GM19193 (cell line): ENCODE data around the gene TMEM259.

ENCODE experiments used
- POLR2A ChIP-seq: IDR thresholded peaks from 4 replicates; pipeline ENCODE4 v1.6.1; 2011; ENCODE audit not compliant: insufficient read depth, insufficient read length; ENCODE audit errors: extremely low read depth

TMEM259 gene

DNA sequence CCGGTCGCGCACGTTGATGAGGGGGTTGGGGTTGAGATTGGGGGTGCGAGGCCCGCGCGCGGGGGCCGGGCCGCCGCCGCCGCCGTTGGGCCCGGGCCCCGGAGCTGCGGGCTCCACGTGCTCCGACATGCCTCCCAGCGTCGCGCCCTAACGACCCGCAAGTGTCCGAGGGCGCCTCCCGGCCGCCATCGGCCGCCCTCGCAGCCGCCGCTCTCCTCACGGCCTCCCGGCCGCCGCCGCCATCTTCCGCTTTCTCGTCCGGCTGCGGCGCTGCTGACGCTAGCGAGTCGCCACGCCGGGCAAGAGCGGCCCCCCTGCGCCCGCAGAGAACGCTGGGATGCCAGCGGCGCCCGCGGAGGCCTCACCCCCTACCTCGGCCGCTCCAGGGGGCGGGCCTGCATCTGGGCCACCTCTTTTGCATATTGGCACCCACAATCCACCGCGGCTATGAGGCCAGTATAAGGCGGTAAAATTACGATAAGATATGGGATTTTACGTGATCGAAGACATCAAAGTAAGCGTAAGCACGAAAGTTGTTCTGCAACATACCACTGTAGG, at the start of gene TMEM259:
Gene TMEM259, minus strand, starts transcription at position 256 of the 558 bp plus-strand sequence. Its CDS starts 127 bp downstream, at position 129.
- peak; percentile 80 for TF ChIP-seq POLR2A

DNA sequence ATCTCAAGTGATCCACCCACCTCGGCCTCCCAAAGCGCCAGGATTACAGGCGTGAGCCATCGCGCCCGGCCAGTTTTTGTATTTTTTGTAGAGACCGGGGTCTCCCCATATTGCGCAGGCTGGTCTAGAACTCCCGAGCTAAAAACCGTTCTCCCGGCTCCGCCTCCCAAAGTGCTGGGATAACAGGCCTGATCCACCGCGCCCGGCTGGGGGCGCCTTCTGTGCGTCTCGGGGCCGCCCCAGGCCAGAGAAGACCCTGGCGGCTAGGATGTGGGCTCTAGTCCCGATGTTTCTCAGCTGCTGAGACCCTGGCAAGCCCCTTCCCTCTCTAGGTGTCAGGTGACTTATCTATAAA, 49.6 kb upstream of the TMEM259 start:
- no peak for TF ChIP-seq POLR2A

DNA sequence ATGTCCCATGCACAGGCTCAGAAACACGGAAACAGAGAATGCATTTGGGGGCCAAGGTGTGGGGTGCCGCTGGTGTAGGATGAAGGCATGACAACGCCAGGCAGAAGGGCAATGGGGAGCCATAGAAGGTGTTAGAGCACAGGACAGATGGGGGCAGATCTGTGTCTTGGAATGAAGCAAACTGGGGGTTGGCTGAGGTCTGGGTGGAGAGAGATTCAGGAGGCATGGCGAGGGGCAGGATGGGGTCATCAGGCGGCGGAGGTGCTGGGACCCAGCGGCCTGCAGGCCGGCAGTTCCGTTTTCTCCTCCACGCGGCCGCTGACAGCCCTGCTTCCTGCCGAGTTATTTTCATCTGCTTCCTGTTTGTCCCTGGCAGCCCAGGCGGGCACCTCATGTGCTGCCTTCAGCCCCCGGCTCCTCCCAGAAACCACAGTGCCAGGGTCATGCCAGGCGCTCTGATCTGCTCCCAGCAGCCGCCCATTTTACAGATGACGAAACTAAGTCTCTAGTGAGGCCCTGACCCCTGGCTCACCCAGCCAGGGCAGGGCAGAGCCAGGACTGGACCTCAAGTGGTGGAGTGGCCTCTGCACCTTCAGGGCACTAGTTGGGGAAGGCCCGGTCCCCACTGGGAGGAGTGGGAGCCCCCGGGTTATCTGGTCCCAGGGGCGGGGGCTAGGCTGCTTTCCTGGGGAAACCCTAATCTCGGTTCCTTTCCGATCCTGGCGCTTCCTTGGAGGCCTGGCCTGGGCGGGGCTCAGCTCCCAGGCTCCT, 48.3 kb upstream of the TMEM259 start:
- no peak for TF ChIP-seq POLR2A

DNA sequence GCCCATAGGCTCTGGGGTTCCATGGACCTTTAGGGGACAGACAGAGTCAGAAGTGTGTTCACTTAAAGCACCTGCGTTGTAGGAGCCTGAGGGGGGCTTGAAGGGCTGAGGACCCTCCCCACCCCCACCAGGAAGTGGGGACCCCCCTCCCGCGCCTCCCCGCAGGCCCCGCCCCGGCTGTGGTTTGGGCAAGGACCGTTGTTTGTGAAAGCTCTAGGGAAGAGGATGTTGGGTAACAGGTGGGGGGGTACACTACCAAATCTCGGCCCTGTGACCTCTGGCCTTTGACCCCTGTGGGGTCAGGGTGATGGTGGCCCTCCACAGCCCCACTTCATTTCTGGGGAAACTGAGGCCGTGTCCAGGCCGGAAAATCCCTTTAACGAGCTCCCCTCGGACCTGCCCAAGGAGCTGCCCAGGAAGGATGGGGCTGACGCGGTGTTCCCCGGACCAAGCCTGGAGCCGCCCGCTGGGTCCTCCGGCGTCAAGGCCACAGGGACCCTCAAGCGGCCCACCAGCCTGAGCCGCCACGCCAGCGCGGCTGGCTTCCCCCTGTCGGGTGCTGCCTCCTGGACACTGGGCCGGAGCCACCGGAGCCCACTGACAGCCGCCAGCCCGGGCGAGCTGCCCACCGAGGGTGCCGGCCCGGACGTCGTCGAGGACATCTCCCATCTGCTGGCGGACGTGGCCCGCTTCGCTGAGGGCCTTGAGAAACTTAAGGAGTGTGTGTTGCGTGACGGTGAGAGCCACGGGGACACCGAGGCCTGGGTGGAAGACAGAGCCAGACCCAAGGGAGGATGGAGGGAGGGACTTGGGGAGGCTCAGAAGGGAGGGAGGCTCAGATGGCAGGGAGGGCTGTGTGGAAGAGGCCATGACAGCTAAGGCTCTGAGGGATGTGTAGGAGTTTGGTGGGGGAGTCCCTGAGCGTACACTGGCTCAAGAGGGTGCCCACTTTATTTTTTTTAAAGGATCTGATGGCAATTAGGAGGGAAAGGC, 47.4 kb upstream of the TMEM259 start:
- TF ChIP-seq POLR2A: no peak

DNA sequence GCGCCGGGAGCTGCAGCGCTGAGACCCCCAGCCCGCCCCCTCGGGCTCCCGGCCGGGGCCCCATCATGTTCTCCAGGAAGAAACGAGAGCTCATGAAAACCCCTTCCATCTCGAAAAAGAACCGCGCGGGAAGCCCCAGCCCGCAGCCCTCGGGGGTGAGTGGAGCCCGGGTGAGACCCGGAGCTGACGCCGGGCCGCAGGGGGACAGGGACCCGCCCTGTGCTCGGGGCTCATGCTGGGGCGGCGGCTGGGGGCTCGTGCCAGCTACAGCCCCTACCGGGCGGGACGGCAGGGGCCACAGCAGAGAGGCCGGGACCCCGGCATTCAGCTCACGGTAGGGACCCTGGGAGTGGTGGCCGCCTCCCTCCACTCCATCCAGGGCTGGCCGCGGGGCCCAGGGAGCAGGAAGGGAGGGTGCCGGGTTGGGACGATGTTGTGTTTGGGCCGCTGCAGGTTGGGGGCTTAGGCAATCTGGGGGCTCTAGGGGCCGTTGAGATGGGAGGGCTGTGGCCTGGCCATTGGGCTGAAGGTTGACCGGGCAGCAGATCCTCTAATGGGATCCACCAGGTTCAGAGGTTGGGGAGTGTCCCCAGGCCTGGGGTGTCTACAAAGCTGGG, 46.5 kb upstream of the TMEM259 start:
- TF ChIP-seq POLR2A: peak; percentile 4

DNA sequence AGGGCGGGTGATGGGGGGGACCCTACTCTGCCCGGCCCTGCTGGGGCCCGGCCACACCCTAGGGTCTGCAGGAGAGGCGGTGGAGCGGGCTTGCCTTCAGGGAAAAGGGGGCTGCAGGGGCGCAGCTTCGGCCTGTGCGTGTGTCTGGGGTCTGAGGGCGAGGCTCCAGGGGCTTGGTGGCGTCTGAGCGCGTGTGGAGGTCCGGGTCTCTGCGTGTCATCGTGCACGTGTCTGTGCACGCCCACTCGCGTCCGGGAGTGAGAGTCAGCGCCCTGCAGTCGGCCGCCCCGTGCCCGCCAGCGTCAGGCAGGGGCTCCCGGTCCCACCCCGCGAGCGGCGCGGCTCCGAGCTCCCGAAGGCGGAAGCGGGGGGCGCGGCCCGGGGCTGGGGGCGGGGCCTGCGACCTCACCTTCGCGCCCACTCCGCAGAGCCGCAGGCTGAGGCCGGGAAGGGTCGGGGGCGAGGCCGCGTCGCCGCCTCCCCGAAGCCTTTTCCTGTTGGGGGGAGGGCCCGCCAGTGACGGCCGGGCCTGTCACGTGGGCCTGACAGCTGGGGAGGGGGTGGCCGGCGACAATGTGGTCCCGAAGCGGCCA, 45.9 kb upstream of the TMEM259 start, which contains the start of gene ARHGAP45:
Gene ARHGAP45, plus strand, starts transcription at position 420 of the 593 bp plus-strand sequence. CDS start 239 bp downstream, outside the sequence.
- peak; percentile 31 for TF ChIP-seq POLR2A

DNA sequence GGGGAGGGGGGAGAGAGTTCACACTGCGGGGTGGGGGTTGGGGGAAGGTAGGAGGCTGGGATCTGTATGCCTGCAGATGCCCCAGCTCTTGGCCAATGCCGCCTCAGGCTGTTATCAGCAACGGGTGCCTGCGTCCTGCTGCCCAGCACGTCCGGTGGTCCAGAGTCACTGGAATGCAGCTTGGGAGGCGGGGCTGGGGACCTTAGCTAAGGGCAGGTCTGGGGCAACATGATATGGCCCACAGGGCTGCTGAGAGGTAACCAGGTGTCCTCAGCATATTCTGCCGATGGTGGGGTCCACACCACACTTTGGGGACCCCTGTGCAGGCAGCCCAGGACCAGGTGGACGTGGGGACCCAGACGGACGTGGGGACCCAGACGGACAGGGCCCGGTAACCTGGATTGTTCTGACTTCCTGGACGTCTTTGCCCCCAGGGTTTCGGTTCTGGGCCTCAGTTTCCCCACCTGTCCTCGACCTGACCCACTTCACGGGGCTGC, 45.4 kb upstream of the TMEM259 start:
- TF ChIP-seq POLR2A: no peak

DNA sequence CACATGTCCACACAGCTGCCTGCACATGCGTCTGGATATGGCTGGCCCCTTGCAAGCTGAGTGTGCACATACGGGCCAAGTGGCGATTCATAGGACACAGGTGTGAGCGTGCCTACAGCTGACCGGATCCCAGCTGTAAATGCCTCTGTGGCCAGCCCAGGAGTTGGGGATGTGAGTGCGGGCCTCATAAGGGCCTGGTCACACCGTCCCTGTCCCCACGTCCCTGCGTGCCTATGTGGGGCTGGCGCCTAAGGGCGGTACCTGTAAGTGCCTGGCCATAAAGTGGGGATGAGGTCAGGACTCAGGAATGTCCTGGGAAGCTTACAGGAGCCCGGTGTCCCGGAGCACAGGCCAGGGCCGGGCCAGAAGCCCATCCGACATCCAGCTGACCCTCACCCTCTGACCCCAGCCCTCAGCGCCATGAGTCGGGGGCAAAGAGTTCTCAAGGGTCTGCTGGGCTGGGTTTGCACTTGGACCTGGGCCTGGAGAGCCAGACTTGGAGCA, 44.7 kb upstream of the TMEM259 start:
- no peak for TF ChIP-seq POLR2A

DNA sequence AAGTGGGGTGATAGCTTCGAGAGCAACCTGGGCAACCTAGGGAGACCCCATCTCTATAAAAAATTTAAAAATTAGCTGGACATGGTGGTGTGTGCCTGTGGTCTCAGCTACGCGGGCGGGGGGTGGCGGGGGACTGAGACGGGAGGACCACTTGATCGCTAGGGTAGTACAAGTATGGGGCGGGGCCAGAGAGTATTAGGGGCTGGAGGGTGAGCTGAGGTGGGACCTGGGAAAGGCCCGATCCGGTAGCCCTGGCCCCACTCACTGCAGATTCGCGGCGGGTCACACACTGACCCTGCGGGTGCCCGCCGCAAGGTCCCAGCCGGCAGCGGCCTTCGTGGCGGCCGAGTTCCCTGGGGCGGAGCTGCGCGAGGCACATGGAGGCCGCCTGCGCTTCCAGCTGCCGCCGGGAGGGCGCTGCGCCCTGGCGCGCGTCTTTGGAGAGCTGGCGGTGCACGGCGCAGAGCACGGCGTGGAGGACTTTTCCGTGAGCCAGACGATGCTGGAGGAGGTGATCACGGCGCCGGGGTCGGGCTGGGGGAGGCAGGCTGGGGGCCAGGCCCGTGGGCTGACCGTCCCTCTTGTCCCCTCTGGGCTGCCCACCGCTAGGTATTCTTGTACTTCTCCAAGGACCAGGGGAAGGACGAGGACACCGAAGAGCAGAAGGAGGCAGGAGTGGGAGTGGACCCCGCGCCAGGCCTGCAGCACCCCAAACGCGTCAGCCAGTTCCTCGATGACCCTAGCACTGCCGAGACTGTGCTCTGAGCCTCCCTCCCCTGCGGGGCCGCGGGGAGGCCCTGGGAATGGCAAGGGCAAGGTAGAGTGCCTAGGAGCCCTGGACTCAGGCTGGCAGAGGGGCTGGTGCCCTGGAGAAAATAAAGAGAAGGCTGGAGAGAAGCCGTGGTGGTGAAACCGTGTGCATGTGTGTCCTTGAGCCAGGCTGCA, 44.0 kb upstream of the TMEM259 start:
- TF ChIP-seq POLR2A: no peak

DNA sequence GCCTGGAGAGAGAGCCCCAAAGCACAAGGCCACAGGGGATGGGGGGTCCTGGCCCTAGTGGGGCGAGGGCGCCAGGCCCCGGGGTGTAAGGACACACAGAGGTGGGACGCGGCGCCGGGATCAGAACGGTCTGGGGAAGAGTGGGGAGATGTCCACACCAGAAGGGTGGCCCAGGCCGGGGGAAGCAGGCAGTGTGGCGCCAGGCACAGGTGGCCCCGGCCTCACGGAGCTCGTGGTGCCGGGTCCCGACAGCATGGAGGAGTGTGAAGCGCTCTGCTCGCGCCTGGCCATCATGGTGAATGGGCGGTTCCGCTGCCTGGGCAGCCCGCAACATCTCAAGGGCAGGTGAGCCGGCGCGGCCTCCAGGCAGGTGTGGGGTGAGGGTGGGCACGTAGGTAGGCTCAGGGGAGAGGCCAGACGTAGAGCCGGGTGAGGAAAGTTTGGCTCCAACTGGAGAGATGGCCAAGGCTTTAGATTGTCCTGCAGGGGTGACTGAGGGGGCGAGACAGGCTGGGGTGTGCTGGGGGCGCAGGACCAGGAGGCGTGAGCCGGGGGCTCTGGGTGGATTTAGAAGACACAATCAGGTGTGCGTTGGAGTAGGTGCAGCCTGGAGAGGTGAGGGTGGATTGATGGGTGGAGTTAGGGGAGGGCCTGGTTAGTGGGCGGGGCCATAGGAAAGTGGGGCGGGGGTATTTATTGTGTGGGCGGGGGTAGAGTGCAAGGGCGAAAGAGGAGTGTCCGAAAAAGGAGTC, 43.2 kb upstream of the TMEM259 start:
- TF ChIP-seq POLR2A: no peak

DNA sequence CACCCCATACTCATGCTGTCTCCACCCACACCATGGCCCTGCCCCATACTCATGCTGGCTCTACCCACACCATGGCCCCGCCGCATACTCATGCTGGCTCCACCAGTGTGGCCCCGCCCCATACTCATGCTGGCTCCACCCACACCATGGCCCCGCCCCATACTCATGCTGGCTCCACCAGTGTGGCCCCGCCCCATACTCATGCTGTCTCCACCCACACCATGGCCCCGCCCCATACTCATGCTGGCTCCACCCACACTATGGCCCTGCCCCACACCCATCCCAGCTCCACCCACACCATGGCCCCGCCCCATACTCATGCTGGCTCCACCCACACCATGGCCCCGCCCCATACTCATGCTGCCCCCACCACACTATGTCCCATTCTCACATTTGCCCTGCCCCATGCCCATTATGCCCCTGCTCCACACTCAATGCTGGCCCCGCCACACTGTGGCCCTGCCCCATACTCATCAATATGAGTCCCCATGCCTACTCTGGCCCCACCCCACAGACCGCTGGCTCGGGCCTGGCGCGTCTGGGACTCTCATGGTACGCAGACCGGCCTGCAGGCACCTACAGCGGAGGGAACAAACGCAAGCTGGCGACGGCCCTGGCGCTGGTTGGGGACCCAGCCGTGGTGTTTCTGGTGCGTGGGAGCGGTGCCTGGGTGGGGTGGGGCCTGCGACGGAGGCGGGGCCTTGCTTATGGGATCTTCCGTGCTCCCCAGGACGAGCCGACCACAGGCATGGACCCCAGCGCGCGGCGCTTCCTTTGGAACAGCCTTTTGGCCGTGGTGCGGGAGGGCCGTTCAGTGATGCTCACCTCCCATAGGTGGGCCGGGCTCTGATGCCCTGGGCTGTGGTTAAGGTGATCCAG, 42.3 kb upstream of the TMEM259 start:
- TF ChIP-seq POLR2A: no peak
